HG02763 (cell line): ENCODE measurements around the gene NCOA7.
A peak's percentile ranks its signal among the peaks of the same experiment; 100 is the strongest.
"Not testable (repeated sequence)": the region's sequence is repeated elsewhere in the genome, so short reads cannot be mapped to it uniquely, and the experiment has no call there.

ENCODE experiments used
- ATAC-seq: cut with Tn5 transposase; IDR thresholded peaks from one replicate; pipeline ENCODE4 v1.9.1; 2021; ENCODE audit warnings: mild to moderate bottlenecking, moderate library complexity; ENCODE audit not compliant: unreplicated experiment

The NCOA7 gene

DNA sequence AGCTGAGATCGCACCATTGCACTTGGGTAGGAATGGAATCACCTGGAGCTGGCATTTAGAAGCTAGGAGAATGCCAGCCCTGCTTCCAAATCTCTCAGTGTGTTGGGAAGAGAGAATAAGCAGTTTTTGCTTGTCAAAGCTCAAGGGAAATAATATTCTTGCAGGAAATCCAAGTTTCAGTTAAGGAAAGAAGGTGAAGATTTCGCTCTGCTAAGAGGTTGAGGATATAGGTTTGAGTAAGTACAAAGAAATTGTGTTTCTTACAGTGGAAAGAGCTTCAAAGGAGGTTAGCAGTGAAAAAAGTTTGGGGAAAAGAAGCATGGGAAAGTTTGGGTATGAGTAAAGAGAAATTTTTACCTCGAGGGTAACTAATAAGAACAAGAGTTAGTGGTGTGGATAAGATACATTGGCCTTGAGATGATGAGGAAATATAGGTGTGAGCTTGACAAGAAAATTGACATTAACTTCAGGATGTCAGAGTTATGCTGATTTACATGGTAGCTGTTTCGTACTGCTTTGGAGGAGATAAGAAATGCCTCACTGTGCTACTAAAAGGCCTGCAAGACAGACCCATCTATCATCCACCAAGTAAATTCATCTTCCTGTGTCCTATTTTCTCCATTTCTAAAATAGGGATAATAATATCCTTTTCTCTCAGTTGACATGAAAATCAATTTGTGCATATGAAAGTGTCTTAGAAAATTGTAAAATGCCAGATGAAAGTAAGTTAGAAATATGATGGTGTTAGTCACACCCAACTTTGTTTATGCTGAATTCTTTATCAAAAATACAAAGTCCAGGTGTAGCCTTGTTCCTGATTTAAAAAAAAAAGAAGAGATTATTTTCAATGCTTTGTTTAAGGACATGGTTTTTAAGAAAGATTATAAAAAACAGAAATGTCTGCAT lies 153.0 kb downstream of the NCOA7 start:
- ATAC-seq = no peak

DNA sequence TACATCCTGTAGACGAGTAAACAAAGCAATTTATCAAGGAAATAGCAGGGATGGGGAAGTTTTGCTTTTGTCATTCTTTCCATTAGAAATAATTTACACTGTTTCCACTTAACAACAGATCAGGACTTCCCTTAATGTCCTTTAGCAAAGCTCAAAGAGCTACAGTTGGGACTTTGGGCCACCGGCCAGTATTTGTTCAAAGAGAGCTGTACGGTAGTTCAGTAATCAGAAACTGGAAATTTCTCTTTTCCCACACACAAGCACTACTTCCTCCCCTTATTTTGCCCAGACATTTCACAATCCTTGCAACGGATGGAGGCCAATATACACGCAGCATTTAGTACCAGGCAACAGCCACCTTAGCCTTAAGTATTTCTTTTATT lies 153.7 kb downstream of the NCOA7 start:
- ATAC-seq = no peak

DNA sequence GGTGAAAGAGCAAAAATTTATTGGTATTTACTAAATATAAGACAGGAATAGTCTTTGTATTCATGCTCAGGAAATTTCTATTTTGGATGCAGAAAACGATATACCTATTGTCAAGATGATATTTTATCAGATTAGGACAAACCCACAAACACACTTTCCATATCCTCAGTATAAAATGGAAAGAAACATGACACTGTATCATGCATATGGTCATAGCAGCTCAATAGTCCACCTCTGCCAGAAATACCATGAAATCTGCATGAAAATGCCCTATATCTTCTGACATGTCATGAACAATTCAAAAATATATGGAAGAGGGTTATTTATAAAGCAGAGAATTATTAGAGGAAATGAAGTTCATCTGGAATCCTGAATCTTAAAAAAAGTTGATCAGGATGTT lies 154.1 kb downstream of the NCOA7 start:
- ATAC-seq = no peak

DNA sequence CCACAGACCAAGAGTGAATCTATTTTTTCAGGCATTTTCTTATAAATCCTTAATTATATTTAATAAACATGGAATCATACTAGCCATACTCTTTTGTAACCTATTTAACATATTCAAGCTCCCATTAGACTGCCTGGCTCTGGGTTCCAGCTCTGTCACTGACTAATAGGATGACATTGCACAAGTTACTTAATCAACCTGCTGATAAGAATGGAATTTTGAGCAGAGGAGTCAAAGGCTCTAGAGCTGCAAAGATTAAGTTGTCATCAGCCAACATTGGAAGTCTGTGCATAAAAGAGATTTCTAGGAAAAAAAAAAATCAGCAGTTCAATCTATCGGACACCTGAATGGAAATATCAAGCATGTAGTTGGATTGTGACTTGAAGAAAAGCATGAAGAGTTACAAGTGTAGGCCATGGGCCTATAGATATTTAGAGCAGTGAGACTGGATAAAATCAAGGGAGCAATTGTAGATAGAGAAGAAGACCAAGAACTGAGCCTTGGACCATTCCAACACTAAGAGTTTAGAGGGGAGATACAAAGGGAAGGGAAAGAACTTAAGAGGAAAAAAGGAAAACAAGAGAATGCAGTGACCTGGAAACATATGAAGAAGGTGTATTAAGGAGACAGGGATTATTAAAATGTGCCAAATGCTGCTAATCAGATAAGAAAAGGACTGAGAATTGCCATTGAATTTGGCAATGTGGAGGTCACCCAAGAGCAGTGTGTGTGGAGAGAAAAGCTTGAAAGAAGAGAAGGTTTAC lies 154.8 kb downstream of the NCOA7 start:
- ATAC-seq = no peak

DNA sequence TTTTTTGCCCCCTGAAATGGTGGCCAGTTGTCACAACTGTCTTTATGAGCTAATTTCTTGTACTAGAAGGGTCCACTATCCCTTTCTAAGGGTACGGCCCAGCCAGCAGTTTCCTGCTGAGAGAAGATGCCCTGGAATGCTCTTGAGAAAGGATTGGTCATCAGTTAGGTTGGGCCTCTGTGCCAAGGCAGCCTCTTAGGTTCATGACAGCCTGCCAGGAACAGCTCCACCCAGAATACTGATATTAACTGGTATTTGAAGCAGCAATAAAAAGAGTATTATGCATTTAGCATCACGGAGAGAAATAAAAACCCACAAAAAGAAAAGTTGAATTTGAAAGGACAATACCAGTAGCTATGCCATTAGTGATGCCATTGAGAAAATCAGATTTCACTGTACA lies 156.9 kb downstream of the NCOA7 start:
- no peak for ATAC-seq

DNA sequence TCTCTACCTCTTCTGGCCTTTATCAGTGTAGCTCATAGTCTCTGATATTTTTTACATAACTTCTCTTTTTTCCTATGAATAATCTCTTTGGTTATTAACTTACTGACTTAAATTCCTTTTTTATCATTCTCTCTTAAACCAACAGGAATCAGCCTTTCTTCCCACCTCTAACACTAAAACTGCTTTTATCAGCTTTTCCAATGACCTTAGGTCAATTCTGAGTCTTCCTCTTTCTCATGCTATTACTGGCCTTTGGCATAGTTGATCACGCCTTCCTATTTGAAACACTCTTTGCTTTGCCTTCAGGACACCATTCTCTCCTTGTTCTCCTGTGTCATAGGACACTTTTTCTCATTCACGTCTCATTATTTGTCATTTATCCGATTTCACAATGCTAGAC lies 157.7 kb downstream of the NCOA7 start:
- no peak for ATAC-seq

DNA sequence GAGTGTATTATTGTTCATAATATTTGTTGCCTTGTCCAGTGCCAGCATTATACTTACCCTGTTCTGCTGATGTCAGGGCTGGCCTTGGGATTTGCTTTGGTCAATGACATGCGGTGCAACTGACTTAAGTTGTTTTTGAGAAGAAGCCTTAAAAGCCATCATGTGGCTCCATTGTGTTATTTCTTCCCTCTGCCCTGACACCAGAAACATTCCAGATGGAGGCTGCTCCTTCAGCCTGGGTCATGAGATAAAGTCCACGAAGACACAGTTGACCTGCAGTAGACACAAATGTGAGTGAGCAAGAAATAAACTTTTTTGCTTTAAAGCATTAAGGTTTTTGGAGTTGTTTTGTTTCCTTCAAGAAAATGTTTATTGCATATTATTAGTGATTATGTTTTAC lies 158.3 kb downstream of the NCOA7 start:
- ATAC-seq = no peak

DNA sequence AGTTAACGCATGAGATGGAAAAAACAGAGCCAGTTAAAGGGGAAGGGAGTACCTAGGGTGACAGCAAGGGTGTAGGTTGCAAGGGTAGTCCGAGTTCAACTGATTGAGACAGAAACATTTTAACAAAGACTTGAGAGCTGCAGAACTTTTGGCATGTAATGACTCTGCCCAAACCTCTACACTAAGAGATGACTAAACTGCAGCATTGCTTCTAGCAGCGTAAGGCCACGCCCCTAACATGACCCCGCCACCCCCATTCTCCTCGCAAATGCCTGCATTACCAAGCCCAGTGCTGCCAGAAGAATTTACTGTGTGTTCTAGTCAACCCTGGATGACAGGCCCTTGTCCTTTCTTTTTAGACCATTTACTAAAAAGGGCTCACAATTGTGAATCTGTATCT lies 159.5 kb downstream of the NCOA7 start:
- no peak for ATAC-seq

DNA sequence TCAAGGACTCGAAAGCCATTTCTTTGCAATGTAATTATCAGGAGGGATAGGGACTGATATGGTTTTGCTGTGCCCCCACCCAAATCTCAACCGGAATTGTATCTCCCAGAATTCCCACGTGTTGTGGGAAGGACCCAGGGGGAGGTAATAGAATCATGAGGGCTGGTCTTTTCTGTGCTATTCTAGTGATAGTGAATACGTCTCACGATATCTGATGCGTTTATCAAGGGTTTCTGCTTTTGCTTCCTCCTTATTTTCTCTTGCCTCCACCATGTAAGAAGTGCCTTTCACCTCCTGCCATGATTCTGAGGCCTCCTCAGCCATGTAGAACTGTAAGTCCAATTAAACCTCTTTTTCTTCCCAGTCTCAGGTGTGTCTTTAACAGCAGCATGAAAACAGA lies 160.0 kb downstream of the NCOA7 start:
- not testable (repeated sequence) for ATAC-seq

DNA sequence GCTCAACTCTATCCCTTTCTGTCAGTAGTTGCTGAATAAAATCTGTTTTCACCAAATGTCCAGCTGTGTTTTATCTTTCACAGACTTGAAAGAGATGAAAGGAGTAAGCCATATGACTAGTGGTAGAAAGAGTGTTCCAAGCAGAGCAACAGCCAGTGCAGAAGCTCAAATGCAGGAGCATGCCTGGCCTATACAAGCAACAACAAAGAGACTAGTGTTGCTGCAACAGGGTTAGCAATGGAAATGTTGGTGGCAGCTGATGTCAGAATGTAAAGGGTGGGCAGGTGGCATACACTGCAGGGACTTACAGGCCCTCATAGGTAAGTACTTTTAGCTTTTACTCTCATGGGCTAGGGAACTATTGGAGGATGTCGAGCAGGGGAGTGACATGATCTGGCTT lies 160.6 kb downstream of the NCOA7 start:
- ATAC-seq = no peak

DNA sequence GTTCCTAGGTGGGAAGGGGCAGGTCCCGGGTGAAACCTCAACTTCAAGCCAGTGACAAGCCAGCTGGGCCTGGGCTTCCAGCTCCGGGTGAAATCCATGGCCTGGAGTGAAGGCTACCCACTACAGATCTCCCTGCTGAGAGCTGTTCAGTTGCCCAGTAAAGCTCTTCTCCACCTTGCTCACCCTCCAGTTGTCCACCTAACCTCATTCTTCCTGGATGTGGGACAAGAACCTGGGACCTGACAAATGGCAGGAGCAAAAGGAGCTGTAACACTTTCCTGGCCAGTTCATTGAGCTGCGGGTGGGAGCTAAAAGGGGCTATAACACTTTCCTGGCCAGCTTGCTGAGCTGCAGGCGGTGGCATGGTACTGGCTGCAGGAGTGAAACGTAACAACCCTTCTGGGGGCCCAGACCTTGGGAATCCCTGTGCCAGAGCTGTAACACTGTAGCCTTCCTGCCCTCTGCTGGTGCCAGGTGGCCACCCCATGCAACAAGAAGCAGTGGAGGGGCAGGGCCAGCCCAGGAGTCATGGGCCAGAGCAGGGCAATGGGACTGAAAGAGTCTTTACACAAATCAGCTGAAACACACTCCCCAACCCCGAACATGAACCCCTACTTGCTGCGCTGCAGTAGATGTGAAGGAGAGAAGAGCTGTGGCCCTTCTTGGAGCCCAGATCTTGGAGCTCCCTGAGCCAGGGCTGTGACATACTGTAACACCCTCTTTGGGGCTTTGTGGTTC lies 162.2 kb downstream of the NCOA7 start:
- ATAC-seq = no peak

DNA sequence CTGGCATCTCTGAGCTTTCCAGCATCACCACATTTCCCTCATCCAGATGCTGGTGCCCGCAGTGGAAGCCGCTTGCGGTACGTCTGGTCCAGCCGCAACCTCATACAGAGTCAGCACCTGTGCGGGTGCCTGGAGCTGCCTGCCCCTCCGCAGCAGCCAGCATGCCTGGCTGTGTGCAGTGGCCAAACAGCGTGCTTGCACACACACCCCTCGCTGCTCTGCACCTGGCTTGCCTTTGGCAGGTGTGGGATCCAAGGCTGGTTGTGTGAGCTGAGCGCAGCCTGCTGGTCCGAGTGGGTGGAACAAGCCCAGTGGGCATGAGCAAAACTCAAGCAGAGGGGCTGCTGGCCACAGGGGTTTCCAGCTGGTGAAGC lies 162.7 kb downstream of the NCOA7 start:
- no peak for ATAC-seq

DNA sequence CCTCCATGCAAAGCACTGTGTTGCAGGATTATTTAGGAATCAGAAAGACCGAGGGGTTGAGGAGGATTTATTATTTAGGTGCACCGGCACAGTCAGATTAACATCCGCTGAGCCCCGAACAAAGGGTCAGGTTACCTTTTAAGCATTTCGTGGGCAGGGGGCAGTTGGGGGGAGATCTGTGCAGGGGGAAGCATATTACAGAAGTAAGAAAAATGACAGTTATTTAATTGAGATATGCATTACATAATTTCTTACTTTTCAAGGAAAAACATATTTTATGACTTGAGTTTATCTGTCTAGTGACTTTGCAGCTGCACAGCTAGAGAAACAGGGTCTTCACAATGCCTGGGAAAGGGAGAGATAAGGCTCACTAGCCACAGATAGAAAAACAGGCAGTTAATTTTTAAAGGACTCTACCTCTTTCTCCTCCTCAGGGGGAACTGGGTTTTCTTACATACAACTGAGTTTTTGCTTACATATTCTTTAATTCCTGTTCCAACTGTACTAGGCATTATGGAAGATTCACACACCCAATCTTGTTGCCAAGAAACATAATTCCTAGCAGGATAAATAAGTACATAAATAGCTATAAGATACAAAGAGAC lies 164.1 kb downstream of the NCOA7 start:
- ATAC-seq = no peak

DNA sequence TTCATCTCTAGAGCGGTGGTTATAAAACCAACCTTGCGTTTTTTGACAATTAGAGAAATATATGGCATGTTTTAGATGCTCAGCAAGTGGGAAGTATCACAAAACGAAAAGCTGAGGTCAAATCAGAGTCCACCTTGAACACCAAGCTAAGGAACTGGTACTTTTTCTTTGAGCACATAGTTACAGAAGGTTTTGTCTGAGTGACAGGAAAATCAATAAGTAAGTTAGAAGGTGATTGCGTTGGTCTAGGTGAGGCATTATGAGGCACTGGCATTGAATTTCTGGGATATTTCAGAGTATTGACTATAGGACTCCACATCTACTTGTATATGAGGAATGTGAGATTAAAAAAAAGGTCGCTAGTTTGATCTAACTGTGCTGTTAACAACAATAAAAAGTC lies 165.2 kb downstream of the NCOA7 start:
- no peak for ATAC-seq

DNA sequence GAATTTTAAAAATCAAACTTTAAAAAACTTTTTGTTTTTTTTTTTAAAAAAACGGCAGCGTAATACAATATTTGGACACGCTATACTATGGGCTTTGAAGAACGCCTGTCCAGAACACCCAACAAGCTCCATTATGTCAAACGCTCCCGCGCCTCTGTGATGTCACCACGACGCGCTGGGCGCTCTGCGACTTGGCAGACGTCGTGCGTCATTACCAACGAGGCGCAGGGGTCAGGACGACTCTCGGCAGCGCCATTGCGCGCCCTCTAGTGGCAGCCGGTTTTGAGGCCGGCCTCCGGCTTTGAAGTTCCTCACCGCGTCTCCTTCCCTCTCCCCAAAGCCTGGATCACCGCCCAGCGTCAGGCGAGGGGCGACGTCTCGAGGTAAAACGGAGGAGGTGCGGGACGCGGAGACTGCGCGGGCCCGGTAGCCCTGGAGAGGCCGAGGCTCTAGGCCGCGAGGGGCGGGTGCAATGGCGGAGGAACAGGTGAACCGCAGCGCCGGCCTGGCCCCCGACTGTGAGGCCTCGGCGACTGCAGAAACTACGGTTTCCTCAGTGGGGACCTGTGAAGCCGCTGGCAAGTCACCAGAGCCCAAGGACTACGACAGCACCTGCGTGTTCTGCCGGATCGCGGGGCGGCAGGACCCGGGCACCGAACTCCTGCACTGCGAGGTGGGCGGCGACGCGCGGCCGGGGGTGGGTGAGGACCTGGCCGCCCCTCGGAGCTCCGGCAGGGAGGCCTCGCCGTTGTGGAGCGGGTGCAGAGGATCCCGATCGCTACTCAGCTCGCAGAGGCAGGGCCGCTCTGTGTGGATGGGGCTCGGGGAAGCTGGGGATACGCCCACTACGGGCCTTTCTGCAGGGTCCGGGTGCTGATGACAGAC lies 166.0 kb downstream of the NCOA7 start, which contains the start of gene HINT3:
HINT3 (plus strand) TSS at position 265 of the 885 bp plus-strand sequence; CDS start at position 473, 208 bp downstream.
- peak; percentile 92 for ATAC-seq

DNA sequence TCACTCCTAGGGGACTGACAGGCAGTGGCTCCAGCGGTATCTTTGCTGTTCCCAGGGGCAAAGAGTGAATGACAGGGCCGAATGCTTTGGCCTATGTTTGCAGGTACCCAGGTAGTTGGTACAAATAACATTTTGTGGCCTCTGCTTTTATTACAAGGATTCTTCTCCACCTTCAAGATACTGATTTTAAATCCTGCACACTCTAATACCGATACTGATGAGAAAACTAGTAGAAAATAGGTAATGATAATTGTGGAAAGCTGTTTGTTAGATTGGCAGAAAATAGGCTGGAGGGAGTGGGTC lies 166.6 kb downstream of the NCOA7 start:
- ATAC-seq = no peak

DNA sequence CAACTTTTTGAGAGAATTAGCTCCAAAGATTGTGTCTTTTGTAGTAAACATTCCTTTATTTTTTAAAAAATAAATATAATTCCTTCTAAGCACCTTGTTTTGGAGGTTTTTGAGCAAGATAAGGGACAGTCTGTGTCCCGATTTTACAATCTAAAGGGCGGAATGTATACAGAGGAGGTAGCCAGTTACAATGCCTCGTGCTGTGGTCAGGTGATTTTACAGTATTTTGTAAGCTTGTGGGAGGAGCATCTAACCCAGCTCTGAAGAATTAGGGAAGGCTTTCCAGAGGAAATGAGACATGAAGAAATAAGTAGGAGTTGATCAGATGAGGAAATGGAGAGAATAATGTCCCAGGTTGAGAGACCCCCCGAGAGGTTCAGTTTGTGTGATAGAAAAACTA lies 167.1 kb downstream of the NCOA7 start:
- ATAC-seq = no peak

DNA sequence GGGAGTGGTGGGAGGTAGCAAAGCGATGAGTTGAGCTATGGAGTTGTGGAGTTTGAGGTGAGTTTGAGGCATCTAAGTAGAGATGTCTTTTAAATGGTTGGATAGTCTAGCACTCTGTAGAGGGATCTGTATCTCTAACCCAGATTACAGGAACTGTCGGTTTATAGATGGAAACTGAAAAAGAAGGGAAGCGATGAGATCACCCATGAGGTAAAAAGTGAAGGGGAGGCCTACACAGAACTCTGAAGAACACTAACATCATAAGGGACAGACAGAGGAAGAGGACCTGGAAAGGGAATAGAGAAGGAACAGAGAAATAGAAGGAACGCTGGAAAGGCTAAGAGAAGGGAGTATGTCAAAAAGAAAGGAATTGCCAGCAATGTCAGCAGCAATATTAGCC lies 168.3 kb downstream of the NCOA7 start:
- ATAC-seq = no peak

DNA sequence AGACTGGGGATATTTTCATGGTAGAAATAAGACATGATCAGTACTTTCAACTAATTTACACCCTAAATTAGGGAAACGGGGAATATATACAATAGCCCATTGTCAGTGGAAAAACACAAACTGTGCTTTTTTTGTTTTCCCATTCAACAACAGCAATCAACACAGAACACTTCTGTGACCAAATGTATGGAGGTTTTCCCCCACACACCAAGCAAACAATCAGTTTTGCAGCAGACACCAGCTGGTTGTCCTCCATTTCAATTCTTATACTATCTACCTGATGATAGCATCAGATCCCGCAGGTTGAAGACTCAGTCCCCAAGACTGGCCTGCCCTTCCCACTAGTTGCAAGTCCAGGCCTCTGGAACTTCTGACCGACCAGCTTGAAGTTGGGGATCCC lies 170.4 kb downstream of the NCOA7 start:
- ATAC-seq = no peak

DNA sequence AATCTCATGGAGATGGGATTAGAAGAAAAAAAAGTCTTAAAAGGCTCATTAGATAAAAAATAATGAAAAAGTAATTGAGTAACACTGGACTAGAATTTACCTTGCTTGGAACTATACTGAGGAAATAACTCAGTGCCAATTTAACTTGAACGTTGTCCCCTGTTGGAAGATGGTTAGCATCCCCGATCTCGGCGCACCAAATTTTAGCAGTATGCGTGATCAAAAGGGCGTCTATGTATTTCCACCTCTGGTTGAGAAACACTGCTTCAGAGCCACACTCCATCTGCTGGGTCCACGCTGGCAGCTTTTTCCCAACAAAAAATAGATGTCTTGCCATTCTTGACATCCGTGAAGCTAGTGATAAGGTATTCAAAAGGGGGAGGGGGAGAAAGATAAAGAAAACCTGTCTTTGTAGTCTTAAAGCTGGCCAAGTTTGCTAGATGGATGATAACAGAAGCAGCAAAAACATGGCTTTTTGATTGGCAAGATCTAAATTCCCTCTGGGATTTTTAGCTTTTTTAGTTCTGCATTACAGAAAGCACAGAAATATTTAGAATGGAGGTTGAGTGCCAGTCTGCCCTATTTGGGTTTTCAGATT lies 172.2 kb downstream of the NCOA7 start:
- ATAC-seq = no peak
